ENCODE measurements around the gene GALNT17.
"Not testable (repeated sequence)": the region's sequence is repeated elsewhere in the genome, so short reads cannot be mapped to it uniquely, and the experiment has no call there.

GALNT17 gene

DNA sequence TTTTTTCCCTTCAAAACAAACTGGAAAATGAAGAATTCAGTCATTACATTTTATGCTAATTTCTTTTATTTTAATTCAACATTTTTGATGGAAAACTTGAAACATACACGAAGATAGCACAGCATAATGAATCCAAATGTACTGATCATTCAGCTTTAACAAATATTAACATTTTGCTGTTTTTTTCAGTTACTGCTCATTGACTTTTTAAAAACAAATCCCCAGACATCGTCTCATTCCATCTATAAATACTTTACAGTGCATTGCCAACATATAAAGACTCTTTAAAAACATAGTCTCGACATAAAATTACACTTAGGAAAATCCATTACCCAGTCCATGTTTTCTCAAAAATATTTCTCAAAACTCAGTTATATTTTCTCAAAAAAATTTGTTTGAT is 452.3 kb downstream of the GALNT17 start:
- no peak for DNase-seq

DNA sequence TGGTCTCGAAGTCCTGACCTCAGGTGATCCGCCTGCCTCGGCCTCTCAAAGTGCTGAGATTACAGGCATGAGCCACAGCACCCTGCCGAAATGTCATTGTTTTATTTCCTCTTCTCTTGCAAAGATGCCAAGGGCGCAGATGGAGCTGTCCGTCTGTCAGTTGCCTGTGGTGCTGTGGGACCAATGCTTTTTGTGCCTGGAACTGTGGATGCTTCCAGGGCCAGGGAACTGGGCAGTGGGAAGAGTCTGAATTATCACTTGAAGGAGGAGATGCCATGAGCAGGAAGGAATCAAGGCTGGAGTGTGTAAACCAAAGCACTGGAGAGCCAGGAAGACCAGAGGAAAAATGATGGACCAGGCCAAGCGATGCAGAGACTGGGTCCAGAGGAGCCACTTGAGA is 459.9 kb downstream of the GALNT17 start:
- DNase-seq = no peak

DNA sequence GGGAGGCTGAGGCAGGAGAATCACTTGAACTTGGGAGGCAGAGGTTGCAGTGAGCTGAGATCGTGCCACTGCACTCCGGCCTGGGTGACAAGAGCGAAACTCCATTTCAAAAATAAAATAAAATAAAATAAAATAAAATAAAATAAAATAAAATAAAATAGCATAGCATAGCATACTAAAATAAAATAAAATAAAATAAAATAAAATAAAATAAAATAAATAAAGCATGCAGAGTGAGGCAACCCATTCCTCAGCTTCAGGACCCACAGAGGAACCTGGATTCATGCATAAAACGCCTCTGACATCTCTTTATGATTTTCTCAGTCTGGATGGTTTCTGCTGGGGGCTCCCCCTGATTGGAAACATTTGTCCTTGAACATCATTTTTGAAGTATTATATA is 460.4 kb downstream of the GALNT17 start:
- not testable (repeated sequence) for DNase-seq

DNA sequence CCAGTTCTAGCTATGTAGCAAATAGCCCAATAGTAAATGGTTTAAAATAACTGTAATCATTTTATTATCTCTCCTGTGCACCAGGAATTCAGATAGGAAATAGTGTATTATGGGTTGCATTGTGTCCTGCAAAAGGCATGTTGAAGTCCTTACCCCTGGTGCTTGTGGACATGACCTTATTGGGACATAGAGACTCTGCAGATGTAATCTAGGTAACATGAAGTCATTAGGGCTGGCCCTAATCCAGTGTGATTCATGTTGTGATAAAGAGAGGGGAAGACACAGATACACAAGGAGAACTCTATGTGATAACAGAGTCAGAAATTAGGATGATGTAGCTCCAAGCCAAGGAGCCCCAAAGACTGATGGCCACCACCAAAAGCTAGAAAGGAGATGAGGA is 462.8 kb downstream of the GALNT17 start:
- DNase-seq = no peak

DNA sequence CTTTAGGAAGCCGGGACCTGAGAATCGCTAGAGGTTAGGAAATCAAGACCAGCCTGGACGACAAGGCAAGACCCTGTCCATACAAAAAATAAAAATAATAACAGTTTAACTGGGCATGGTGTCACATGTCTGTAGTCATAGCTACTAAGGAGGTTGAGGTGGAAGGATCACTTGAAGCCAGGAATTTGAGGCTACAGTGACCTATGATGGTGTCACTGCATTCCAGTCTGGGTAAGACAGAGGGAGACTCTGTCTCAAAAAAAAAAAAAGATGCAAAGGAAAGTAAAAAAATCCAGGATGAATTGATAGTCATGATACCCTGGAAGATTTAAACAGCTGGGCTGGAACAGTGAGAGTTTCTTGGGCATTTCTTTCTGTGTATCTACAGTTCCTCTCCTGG is 463.2 kb downstream of the GALNT17 start:
- DNase-seq = no peak

DNA sequence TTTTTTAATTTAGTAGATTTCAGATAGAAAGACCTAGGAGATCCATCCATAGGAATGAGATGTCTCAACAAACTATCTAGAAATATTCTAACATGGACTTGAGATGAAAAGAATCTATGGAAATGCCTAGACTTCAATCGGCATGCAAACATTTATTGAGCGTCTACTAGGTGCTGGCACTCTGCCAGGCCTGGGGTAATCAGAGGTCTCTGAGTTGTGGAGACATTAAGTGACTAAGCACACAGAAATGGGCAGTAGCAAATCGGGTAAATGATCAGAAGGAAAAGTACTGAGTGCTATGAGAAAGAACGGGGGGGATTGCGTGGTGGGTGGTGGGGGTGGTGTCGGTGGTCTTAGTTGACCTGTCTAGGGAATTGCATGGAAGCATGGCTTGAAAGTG is 466.6 kb downstream of the GALNT17 start:
- DNase-seq = no peak

DNA sequence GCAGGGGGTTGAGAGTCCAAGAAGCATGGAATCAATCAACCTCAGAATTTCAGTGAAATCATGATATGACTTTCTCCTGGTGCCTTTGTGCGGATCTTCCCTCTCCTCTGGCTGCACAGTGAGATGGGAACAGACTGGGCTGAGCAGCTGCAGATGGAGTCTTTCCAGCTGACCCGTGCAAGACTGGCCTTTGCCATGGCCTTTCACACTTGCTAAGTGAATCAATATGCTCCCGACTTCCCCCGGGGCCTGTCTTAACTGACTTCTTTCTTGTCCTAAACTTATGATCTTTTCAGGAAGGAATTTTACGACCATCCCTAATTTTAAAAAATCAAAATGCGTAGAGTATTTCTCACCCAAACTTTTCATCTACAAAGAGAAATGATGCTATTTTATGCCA is 469.9 kb downstream of the GALNT17 start:
- DNase-seq = no peak

DNA sequence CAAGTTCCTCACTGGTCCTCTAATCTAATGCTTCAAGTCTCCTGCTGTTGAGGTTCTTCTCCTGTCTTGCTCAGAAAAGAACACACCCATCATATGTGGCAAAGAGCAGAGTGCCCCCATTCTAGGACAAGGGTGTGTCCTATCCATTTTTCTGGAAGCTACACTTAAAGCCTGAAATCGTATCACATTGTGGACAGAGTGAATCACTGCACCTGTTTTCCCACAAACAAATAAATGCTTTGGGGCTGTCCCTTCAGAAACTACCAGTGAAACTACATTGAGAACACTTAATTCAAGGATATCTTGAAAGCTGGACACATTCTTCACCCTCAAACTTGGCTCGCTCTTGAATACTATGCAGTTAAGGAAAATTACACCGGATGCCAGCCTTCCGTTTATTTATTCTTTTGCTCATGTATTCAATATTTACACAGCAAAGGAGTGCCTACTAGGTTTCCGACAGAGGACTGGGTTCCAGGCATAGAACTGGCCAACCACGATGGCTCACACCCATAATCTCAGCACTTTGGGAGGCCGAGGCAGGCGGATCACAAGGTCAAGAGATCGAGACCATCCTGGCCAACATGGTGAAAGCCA is 473.0 kb downstream of the GALNT17 start:
- no peak for DNase-seq

DNA sequence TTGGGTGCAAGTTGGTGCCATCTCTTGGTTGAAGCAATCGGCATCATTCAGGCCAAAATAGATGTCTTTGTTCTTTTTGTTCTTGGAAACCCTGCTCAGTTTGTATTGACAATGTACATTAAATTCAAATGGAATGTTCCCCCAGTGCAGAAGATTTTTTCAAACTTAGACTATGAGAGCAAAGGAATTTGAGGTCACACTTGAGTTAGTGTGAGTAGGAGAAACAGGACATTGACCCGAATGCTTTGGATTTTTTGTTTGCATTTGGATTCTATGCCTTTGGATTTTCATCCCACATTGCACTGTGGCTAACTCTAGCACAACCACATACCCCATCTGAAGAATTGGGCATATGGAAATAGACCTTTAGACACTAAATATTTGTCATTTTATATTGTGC is 480.0 kb downstream of the GALNT17 start:
- DNase-seq = no peak

DNA sequence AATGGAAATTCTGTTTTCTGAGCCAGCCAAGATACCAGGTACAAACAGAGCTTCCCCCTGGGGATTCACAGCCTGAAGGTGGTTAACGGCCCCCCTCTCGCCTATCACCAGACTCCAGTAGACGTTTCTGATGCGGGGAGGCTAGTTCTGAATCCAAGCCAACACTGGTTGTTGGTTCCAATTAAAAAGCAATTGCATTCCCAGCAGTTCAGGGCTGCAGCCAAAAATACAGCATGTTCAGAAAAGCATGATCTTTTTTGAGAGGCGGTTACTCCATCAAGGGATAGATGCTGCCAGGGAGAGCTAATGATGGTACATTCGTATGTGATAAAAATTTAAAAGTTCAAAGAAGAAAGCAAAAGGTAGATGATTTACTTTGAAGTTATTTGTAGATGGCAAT is 481.0 kb downstream of the GALNT17 start:
- DNase-seq = no peak

DNA sequence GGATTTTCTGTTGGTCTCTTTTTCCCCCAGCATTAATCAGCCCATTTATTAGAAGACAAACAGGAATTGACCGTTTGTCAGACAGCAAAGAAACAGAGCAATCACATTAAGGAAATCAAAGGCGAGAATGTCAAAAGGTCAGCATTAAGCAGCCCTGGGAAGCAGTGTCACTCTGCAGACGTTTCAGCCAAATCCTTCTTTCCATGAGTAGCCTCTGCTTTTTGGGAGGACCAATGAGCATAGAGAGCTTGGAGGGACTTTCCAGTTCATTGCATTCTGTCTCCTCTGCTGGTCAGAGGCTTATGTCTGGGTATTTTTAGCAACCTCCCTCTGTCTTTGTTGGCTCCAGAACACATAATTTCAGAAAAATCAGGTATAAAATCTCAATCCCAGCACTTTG is 481.4 kb downstream of the GALNT17 start:
- no peak for DNase-seq

DNA sequence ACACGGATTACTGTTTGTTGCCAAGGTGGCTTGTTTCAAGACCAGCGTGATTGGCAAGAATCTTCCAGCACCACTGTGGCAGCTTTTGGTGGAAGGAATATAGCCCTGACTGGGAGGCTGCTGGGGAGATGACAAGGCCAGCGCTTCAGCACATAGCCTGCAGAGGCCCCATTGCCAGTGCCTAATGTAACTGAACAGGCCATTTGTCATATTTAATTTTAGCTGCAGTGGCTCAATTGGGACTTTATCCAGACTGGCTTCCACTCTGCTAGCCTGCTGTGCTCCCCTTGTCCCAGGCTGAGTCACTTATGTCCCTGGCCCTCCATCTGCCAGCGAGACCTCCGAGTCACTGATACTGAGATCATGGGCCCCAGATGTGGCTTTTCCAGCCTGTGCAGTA is 483.1 kb downstream of the GALNT17 start:
- no peak for DNase-seq

DNA sequence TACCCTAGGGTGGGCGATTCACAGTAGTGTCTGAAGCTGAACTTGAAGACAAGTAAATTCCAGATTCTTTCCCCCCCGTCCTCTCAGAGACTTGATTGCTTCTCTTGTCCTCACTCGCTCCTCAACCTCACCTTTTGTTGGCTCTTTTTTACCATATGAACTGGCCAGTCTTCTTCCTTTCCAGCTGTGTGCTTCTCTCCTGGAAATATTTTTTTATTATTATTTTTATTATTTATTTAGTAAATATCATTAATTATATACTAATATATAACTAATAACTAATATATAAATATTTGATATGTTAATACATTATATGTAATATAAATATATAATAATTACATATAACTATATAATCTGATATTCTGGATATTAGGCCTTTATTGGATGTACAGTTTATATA is 484.3 kb downstream of the GALNT17 start:
- no peak for DNase-seq

DNA sequence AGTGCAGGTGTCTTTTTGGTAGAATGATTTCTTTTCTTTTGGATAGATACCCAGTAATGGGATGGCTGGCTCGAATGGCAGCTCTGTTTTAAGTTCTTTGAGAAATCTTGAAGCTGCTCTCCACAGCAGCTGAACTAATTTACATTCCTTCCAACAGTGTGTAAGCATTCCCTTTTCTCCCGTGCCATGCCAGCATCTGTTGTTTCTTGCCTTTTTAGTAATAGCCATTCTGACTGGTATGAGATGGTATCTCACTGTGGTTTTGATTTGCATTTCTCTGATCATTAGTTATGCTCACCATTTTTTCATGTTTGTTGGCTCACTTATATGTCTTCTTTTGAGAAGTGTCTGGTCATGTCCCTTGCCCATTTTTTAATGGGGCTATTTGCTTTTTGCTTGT is 486.3 kb downstream of the GALNT17 start:
- no peak for DNase-seq

DNA sequence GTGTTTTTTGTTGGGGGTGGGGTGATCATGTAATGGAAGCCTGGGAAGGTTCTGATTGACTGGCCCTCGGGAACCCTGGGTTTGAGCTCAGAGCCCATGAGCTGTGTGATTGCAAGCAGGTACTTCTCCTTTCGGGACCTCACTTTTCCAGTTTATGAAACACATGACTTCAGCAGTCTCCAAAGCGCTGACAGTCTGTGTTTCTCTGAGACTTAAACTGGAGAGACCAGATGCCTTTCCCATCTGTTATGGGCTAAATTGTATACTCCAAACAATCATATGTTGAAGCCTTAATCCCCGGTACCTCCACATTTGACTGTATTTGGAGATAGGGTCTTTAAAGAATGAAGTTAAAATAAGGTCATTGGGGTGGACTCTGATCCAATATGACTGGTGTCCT is 493.6 kb downstream of the GALNT17 start:
- DNase-seq = no peak

DNA sequence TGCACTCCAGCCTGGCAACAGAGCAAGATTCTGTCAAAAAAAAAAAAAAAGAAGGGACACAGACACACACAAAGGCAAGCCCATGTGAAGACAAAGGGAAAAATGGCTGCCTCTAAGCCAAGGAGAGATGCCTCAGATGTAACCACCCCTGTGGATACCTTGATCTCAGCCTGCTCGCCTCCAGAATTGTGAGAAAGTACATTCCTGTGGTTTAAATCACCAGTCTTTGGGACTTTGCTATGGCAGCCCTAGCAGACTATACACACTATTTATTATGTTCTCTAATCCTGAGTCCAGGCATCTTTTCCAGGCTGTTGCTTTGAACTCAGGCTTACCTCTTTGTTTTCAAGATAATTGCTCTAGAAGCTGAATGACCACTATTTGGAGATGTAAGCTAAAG is 494.3 kb downstream of the GALNT17 start:
- DNase-seq = no peak

DNA sequence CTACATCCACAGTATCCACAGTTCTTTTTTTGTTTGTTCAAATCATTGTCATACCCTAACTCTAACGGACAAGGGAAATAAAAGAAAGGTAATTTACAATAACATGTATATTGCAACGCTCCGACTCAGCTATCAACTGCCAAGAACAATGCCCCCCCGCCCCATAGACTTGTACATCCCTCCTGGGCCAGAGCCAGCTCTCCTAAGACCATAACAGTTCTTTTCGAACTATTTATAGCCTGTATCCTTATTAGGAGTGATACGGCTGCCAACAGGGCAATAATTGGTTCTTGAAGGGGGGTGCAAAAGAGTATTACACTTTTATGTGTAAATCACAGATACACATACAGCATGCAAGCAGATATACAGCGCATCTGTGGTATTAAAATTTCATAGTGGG is 495.7 kb downstream of the GALNT17 start:
- DNase-seq = no peak

DNA sequence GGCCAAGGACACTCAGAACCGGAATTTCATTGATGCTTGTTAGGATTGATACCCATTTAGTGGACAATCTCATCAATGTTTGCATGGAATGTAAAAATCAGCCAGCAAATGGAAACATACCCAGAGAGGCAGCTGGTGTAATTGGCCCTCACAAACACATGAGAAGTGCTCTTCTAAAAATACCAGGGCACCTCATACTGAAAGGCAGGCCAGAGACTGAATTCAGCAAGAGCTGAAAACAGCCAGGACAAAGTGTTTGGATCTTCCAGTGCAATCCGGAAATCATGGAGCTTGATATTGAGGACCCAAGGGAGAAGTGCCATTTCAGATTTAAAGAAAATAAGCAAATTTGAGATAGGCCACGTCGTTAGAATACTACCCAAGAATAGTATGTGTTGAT is 498.6 kb downstream of the GALNT17 start:
- DNase-seq = no peak

DNA sequence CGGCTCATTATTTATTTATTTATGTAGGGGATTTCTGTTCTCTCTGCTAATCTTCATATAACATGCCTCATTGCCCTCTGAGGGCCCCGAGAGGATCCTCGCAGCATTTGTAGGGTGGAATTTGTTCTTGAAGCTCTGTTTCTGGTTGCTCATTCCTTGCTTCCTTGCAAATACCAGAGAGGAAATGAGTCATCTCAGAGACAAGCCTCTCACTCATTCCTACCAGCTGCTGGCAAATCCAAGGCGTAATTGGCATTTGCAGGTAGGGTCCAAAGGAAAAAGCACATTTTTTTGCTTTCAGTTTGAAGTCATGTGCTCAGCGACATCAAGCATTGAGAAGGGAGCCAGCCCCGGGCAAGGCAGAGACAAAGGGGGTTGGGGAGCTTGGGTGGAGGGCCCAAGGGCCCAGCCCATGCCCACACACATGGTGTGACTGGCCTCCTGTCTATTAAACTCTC is 501.6 kb downstream of the GALNT17 start:
- DNase-seq = peak; percentile 22

DNA sequence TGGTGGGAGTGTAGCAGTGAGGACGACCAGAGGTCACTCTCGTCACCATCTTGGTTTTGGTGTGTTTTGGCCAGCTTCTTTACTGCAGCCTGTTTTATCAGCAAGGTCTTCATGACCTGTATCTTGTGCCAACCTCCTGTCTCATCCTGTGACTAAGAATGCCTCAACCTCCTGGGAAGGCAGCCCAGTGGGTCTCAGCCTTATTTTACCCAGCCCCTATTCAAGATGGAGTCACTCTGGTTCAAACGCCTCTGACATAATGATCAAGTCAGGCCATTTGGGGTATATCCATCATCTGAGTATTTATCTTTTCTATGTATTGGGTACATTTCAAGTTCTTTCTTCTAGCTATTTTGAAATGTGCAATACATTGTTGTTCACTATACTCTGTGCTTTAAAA is 503.9 kb downstream of the GALNT17 start:
- DNase-seq = not testable (repeated sequence)

DNA sequence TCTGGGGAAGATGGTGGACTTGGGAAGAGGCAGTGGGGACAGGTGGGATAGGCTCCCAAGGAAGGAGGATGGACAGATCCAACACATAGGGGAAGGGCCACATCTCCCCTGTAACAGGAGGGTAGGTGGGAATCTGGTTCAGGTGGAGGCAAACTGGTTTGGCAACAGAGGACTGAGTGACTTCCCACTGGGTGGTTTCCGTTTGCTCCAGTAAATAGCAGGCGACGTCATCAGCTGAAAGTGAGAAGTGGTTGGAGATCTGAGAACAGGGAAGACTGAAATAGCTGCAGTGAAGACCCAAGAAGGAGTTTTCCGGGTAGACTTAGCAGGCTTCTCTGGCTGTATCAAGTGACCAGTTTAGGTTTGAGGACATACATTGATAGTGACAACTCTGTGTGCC is 504.4 kb downstream of the GALNT17 start:
- no peak for DNase-seq

DNA sequence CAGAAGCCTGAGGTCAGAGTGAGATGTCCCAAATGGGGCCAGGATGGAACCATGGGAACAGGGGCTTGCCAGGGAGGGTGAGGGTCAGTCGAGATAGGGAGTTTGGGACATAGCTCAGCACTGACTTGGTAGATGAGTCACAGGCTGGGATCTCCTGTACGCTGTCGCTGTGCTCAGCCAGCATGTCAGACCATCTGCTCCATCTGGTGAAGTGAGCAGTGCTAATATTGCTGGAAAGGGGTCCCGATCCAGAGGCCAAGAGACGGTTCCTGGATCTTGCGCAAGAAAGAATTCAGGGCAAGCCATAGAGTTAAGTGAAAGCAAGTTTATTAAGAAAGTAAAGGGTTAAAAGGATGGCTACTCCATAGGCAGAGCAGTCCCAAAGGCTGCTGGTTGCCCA is 505.6 kb downstream of the GALNT17 start:
- no peak for DNase-seq

DNA sequence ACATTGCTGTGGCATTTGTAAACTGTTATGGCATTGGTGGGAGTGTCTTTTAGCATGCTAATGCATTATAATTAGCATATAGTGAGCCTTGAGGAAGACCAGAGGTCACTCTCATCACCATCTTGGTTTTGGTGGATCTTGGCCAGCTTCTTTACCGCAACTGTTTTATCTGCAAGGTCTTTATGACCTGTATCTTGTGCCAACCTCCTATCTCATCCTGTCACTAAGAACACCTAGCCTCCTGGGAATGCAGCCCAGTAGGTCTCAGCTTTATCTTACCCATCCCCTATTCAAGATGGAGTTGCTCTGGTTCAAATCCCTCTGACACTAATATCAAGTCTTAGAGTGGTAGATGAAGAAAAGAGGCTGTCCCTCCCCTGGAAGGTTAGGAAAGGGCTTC is 506.2 kb downstream of the GALNT17 start:
- no peak for DNase-seq

DNA sequence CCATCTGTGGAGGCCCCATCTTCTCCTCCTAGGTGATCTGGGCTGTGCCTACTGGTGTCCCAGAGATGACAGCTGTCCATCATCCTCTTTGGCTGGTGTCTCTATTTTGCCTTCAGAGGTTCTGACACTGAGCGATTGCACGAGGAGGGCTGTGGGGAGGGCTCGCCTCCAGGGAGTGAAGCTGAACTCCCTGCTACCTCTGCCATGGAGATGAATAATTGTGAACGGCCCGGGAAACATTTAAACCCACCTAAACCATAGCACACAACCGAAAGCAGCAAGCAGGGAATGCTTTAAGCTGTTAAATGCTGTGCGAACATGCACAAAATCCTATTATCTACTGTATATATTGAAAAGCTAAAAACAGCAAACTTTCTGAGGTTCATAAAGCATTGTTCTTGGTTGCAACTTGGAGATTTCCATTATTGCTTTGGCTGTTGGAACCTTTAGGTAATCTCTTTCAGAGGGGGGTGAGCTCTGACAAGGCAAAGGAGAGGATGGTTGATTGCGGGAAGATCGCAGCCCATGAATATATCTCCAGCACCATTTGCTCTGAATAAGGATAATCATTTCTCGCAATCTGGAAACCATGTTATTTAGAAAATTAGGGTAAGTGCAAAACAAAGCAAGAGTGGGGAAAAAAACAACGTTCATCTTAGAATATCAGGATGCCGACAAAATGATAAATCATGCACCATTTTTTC is 507.6 kb downstream of the GALNT17 start:
- no peak for DNase-seq

DNA sequence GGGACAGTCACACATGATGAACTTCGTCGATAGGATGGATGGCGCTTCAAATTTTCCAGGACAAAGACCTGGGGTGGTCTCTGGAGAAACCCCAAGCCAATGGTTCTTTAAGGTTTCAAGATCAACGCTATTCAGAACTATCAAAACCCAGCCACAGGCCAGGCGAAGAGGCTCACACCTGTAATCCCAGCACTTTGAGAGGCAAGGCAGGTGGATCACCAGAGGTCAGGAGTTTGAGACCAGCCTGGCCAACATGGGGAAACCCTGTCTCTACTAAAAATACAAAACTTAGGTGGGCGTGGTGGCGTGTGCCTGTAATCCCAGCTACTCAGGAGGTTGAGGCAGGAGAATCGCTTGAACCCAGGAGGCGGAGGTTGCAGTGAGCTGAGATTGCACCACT is 511.1 kb downstream of the GALNT17 start:
- DNase-seq = not testable (repeated sequence)
